Fibroblast of lung (primary cell): ENCODE results near the gene CLIC5.

ENCODE experiments used
- EZH2 ChIP-seq: IDR thresholded peaks from 2 replicates; pipeline ENCODE4 v1.5.1; 2012; ENCODE audit warnings: low read length, control low read depth, mild to moderate bottlenecking; ENCODE audit errors: missing control alignments
- TF ChIP-seq, protein P1 (sequence below), 2 donors: IDR thresholded peaks in 1 of 2; conservative IDR thresholded peaks in 1 of 2; 1 replicate in 1 of 2; 2 replicates in 1 of 2; pipeline ENCODE4 v1.5.1; 2011 to 2012; ENCODE audit warnings: low read length in 2 of 2, control low read depth in 1 of 2, inconsistent platforms in 1 of 2, low read depth in 1 of 2, mild to moderate bottlenecking in 1 of 2

DNA sequence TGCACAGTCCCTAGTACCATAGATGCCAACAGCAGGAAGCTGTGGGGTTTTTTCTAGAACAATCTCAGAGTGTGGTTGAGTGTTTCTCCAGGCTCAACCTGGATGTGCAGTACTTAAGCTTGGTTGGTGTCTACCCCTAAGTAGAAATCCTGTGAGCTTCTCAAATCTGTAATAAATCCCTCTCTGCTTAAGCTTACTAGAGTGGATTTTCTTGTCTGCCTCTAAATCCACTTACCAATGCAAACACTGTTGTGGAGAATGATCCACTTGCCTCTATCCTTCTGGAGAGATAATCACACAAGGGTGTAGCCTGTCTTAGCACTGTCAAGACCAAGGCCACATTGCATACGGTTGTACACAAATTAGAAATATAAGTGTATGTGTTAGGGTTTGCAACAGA, 43.3 kb upstream of the CLIC5 start:
- TF ChIP-seq, protein P1, sequence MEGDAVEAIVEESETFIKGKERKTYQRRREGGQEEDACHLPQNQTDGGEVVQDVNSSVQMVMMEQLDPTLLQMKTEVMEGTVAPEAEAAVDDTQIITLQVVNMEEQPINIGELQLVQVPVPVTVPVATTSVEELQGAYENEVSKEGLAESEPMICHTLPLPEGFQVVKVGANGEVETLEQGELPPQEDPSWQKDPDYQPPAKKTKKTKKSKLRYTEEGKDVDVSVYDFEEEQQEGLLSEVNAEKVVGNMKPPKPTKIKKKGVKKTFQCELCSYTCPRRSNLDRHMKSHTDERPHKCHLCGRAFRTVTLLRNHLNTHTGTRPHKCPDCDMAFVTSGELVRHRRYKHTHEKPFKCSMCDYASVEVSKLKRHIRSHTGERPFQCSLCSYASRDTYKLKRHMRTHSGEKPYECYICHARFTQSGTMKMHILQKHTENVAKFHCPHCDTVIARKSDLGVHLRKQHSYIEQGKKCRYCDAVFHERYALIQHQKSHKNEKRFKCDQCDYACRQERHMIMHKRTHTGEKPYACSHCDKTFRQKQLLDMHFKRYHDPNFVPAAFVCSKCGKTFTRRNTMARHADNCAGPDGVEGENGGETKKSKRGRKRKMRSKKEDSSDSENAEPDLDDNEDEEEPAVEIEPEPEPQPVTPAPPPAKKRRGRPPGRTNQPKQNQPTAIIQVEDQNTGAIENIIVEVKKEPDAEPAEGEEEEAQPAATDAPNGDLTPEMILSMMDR (conservative IDR thresholded peaks at IDR 0.05 in 1 of 2, IDR thresholded peaks at IDR 0.05 in 1 of 2; ENCODE audit: low read depth in 1 of 2, low read length in 2 of 2) = no peak
- TF ChIP-seq EZH2 = no peak
